HG03045 (cell line): Measurements from ENCODE around the gene RNF144A.
A peak's percentile ranks its signal among the peaks of the same experiment; 100 is the strongest.

ENCODE experiments used
- ATAC-seq: cut with Tn5 transposase; IDR thresholded peaks from one replicate; pipeline ENCODE4 v1.9.1; 2021; ENCODE audit warnings: mild to moderate bottlenecking, moderate library complexity; ENCODE audit not compliant: unreplicated experiment

The RNF144A gene

DNA sequence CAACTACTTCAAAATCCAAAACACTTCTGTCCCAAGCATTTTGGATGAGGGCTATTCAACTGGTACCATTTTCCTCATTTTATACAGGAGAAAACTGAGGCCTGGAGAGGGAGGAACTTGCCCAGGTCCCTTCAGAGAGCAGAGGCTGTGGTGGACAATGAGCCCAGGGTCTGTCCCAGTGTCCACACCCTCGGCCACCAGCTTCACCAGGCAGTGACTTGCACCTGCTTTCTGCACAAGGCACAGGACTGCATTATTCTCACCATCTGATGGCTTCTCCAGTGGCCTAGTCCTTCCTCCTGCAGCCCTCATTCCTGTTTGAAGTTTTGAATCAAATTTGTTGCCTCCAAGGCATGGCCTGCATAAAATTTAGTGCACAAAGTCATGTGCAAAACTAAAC, 53.3 kb downstream of the RNF144A start:
- no peak for ATAC-seq

DNA sequence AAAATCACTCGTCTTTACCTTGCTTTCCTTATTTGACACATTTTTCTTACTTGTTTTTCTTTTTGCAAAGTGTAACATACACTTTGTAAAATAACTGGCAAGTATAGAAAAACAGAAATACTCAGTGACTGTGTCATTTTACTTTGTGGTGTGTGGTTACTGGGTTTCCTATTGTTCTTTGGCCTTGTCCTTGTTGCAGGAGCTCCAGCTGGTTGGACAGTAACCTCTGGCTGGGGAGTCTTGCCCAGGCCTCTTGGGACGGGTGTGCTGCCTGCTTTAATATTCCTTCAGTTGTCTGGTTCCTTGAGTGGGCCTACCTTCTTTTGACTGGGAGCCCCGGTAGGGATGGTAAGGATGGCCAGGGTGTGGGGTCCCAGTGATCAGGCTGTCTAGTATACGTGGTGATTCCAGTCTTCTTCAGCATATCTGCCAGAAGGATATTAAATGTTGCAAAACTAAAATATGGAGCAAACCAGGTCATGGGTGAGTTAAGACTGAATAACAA, 53.8 kb downstream of the RNF144A start:
- ATAC-seq: no peak

DNA sequence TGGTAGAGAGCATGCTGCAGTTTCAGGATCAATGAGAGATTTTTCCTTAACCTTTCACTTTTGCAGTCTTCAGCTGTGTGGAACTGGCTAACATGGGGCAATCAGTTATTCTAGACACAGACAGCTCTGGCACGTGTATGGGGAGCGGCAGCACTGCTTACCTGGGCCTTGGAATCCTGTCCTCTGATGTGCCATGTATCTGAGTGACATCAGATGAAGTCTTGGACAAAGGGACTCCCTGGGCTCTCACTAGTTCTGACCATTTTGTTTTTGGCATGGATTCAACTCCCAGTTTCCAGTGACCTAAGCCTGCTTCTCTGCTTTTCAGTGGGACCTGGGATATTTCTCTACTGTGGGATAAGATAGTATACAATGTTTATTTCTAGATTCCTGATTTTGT, 54.3 kb downstream of the RNF144A start:
- ATAC-seq: no peak

DNA sequence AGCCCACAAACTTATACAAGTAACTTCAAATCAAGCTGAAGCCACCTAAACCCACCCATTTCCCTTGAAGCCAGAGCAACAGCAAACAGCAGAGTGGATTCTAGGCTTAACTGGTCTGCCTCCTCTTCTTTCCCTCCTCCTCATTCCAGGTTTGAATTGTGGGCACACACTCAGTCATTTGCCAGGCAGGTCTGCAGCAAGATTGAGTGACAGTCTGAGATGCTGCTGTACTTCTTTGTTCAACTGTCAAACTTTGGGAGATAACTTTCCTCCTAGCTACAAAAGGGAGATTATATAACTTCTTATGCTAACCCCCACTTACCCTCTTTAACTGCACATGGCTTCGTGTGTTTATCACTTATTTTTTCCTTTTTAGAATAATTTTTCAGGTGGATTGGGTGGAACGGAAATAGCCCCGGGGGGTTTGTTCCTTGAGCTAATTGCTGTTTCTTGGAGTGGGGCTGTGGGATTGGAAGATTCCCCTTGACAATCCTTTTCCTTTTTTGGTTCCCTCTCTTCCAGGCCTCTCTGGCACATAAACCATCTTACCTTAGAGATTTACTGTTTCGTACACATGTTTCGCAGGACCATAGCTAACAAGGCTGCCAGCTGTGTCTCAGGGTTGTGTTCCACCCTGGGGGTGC, 55.0 kb downstream of the RNF144A start:
- no peak for ATAC-seq

DNA sequence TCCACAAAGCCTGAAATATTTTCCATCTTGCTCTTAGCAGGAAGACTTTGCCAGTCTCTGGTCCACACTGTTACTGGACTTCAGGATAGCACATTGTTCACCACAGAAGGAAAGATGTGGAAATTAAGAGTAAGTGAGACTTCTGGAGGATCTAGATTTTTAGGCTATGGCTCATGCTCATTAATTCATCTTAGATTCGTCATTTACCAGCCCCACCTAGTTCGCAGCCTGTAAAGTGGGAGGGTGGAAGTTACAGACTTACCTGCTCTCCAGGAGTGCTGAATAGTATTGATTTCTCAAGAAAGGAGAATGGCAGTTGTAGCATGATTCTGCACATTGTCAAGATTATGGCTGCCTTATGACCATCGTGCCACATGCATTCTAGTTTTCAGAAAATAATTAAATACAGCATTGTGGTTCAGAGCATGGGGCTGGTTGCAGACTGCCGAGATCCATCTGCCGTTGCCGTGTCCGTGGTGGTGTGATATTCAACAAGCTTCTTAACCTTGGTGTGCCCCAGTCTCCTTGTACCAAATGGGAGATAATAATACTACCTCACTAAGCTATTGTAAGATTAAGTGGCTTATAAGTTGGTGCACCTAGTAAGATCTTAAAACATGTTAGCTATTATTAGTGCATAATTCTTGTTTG, 56.8 kb downstream of the RNF144A start:
- no peak for ATAC-seq

DNA sequence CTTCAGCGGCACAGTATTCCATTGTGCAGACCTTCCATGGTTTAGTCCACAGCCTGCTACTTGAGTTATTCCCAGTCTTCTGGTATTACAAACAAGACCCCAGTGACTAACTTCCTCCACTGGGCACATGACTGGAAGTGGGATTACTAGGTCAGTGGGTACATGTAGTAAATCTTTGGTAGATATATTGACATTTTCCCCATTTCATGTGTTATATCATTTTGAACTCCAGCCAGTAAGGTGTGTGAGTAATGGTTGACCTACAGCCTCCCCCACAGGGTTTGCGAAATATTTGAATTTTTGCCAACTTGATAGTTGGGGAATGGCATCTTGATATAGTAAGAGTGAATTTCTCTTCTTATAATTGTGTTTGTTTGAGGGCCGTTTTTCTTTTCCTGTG, 58.8 kb downstream of the RNF144A start:
- ATAC-seq: no peak

DNA sequence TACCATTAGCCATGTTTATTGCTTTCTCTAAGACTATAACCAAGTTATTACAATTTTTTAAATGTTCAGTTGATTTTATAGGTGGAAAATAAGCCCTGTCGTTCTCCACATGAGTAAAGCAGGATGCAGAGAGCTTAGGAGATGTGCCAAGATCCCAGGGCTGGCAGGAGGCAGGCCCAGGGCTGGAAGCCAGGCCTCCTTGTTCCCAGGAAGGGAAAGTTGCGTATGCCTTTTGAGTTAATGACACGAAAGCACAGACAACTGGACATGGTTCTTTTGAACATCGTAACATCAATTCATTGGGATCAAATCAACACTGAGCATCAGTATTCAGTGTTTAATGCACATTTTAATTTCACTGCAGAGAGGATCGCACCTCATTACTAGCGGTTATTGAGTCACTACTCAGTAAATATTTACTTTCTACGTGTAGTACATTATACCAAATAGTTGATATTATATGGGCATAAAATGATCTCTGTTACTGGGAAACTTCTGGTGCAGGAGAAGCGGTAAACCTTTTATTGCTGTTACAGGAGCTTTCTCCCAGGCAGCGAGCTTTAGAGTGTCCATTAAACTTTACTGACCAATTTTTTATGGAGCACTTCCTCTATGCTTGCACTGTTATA, 60.0 kb downstream of the RNF144A start:
- no peak for ATAC-seq

DNA sequence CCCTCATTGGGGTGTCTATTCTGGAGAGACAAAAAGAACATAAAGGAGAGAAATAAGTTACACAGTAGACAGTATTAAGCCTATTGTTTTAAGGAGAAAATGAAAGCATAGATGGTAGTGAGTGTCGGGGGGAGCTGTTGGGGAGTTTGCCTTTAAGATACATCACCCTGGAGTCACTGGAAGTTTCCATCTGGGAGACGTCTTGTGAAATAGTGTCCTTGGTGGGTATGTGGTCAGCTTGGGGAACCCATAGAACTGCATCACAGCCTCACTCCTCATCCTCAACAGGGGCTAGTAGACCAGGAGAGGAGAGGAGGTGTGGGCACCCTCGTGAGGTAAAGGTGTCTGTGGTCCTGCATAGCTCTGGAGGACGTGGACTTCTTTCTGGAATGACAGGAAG, 60.6 kb downstream of the RNF144A start:
- ATAC-seq: no peak

DNA sequence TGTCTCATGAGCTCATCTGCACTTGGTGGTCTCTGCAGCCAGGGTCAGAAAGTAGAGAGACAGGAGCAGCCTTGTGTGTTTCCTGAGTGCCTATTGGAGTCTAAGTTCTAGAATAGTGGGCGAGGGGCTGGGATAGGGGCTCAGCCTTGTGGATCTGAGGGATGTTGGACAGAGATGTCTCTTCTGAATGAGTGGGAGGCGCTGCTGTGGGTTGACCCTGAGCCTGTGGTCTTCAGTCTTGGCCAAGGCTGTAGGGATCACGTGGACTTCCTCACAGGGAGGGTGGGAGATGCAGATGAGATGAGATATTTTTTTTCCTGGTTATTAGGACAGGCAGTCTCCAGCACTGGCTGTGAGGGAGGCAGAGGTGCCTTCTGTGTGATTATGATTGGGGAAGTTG, 61.8 kb downstream of the RNF144A start:
- ATAC-seq: no peak

DNA sequence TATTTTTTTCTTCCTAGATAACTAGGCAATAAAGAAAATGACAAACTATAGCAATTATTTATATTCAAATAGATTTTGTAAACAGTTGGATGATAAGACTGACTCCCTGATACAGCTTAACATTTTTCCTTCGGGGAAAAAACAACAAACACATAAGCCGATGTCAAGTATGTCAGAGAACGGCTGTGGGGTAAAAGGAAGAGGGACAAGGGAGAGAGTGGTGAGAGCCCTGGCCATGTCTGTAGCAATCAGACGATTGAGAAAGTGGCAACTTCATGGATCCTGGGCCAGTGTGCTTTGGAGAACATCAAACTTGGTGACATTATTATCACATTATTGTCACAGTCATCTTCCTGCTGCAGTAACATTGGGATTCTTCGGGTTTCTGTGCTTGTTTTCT, 65.2 kb downstream of the RNF144A start:
- ATAC-seq: no peak

DNA sequence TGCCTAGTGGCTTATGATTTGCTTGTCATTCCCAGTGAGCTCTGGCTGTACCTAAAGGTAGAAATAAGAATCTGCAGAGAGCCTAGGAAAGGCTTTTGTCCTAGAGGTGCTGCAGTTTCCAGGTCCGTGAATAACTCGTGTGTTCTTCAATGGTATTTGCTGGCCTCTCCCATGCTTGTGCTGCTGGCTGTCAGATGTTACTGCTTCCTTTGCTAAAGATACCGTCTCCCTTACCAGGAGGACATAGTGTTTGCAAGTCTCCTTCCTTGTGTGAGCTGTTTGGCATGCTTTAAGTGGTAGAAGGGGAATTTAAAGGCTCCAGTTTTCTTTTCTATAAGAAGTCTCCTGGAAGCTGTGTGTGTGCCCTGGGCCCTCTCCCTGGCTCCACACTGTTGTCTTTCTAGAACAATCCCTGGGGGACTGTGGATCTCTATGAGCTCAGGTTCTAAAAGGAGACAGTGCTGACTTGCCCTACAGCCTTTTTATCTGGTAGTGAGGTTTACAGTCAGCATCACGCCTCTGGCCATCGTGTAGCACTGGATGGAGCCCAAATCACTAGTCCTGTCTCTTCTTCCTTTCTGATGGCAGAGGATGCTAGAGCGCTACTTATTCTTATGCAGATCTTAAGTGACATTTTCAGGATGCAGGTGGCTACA, 65.8 kb downstream of the RNF144A start:
- no peak for ATAC-seq

DNA sequence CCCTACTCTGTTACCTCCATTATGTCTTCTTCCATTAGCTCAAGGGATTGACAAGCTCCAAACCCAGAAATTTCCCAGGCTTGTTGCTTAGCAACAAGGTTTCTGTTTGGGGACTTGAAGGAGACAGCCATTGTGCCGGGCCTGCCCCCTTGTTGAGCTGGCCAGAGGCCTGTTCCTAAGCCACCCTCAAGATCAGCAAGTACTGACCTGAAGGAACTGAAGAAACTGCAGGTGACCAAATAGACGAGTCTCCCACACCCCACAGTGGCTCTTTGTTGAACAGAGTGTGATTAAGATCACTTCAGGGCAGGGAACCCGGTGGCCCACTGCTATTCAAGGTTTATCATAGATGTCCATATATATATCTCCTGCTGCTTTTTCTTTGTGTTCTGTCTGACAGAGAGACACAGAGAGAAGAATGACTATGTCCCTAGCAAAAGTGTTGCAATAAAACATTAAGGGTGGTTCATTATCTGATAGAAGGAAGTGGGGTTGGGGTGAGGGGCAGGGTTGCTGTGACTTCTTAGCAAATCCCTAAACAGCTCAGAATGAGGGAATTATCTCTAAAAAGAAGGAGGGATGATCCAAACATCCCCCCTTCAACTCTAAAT, 69.2 kb downstream of the RNF144A start:
- ATAC-seq: no peak

DNA sequence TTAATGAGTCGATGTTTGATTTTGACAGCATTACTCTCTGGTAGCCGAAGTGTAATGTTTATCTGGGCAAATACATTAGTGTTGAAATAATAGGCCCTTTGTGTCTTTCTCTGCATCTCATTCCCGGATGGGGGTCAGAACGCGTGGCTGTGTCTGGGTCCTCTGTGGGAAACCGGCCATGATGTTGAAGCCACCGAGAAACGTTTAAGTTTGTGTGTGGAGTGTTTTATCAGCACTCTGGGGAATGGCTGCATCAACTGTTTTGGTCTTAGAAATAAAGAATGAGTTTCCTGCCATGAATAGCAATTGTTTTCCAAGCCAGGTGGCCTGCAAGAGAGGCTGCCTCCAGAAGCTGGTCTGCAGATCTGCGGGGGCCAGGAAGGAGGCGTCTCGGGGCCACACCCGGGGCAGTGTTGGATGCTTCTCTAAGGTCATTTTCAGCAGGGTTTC, 69.7 kb downstream of the RNF144A start:
- ATAC-seq: no peak

DNA sequence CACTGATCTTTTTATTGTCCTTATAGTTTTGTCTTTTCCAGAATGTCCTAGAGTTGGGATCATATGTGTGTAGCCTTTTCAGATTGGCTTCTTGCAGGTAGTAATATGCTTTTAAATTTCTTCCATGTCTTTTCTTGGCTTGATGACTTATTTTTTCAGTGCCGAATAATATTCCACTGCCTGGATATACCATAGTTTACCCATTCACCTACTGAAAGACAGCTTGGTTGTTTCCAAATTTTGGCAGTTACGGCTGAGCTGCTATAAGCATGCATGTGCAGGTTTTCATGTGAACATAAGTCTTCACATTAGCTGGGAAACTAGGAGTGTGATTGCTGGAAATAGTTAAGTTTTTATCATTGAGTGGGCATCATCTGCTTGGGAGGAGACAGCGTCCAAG, 73.7 kb downstream of the RNF144A start:
- no peak for ATAC-seq

DNA sequence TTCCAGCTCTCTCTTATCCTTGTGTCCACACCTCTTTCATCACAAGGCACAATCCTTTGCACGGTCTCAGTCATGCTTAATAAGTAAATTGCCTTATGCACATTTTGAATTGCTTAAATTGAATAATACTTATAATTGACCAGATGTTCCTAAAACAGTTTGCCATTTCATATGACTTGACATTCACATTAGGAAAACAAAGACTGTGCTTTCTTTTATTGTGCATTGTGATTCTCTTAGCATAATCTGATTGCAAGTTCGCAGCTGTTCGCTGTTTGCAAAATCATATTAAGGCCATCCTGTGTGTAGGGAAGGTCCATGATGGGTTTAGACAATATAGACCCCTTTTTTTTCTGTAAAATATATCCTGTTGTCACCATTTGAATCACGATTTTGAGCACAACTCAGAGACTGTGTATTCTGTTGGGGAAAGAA, 75.6 kb downstream of the RNF144A start:
- no peak for ATAC-seq

DNA sequence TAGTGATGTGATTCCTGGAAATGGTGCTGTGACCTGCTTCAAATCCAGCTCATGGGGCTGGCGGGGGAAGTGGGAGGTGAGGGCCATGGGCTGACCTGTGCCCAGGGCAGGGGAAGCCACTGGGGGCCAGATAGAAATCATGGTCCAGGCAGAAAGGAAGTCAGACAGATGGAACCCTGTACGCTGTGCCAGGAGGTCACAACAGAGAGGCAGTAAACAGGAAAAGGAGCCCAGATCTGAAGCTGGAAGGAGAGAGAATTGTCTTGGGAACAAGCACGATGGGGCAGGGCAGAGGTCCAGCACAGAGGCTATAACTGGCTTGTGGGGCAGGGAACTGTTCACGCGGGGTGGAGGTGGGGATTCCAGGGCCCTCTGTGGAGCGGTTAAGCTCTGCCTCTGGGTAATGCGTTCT, 76.0 kb downstream of the RNF144A start:
- no peak for ATAC-seq

DNA sequence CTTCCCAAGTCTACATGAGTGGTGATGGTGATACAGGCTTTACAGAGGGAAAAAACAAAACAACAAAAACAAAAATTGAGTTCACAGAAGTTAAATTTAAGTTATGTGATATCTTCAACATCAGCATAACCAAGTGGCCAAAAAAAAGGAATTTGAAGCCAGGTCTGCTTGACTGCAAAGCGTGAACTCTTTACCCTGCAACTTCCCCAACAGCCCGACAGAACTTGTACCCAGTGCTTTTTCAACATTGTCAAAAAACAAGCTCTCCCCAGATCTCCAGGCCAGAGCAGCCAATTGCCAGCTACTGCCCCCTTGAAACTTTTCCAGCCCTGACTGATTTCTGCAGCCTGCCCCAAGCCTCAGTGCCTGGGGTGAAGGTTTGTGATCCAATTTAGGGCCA, 76.7 kb downstream of the RNF144A start:
- no peak for ATAC-seq

DNA sequence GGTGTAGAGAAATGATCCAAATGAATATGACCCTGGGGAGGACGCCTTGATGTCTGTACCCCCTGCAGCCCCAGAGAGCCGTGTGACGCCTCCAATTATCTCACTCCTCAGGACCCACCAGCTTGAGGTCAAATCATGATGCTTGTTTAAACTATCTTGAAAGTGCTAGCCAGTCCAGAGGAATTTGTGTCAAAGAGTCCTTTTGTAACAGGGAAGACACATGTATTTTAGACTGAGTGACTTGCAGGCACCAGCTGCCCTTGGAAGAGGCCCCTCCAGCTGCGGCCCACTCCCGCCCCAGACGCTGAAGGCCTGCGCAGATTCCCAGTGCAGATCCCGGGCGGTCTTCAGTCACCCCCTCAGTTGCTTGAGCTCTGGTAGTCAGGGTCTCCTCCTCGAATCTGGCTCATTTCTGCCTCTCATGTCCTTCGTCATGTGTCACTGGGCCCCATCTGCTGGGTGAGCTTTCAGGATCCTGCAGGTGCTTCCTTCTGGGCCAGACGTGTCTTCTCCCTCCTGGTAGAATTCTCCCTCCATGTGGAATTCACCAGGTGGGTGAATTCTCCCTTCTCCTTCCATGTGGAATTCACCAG, 77.4 kb downstream of the RNF144A start:
- ATAC-seq: no peak

DNA sequence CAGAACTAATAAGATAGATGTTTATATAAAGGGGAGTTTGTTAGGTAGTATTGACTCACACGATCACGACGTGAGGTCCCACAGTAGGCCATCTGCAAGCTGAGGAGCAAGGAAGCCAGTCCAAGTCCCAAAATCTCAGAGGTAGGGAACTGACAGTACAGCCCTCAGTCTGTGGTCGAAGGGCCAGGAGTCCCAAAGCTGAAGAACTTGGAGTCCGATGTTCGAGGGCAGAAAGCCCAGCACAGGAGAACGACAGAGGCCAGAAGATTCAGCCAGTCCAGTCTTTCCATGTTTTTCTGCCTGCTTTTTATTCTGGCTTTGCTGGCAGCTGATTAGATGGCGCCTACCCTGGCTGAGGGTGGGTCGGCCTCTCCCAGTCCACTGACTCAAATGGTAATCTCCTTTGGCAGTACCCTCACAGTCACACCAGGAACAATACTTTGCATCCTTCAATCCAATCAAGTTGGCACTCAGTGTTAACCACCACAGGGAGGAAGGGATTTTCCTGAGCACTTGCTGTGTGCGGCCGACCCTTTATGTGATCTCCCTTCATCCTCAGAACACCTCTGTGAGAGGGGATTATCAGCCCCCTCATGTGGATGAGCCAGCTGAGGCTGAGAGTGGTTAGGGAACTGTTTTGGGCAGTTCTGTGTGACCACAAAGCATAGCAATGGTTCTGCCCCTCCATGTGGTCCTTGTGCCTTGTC, 78.3 kb downstream of the RNF144A start:
- ATAC-seq: no peak

DNA sequence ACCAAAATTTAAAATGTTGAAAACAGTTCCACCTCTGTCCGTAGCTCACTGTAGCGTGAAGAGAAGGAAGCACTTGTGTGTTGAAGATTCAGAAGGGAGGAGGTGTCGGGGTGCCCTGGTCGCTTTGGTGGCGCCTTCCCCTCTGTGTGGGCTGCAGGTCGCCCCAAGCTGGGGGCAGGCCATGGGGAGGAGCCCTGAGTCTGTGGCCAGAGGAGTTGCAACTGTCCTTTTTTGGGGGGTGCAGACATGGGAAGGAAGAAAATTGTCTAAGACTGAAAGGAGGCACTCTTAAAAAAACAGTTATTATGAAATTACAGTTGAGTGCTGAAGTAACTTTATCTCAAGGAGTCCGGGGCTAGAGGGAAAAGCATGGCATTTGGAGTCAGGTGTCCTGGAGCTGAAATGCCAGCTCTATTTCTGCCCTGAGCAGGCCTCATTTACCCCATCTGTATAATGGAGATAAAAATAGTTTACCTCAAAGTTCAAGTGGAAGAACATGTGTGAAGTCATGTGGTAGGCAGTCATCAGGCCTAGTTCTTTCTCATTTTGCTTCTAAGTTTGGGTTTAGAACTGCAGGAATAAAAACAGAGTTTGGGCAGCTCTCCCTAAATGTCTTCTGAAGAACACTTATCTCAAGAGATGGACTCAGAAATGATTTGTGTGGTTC, 82.1 kb downstream of the RNF144A start:
- ATAC-seq: peak; percentile 60
